A549 treated with Hydrocortisone at 1 μM for 4 hours (cell line): ENCODE data around the gene ARMC12. TPM values are rescaled to one million over a fixed set of nuclear protein-coding genes. Genes with fewer than 3 reads are reported as not detected.

Experiments
- total RNA-seq: library from RNA; stranded (reverse); fragments of 200-300 nt; extraction: Qiagen RNA extraction; gene quantifications from 5 replicates; pipeline ENCODE4 v1.2.3, GENCODE V29; 2022

Gene ARMC12
- total RNA-seq = 0.52 to 1.0 TPM (median 0.62 TPM) in 5 replicates

GRCh38 chr6:35736982-35737412, at the start of gene ARMC12:
Gene ARMC12, plus strand, starts transcription at chr6:35737032. Its CDS starts 77 bp downstream, at chr6:35737109.

GRCh38 chr6:35688605-35689322, 48.1 kb upstream of the ARMC12 start, which contains the start of gene FKBP5:
Gene FKBP5, minus strand, starts transcription at chr6:35688915. Its CDS starts 46,091 bp downstream, at chr6:35642824.

GRCh38 chr6:35776364-35777215, 39.8 kb downstream of the ARMC12 start, which contains the start of gene CLPSL2:
Gene CLPSL2, plus strand, starts transcription at chr6:35776598. Its CDS starts 21 bp downstream, at chr6:35776619.

GRCh38 chr6:35780719-35781118, 43.9 kb downstream of the ARMC12 start, which contains the start of gene CLPSL1:
Gene CLPSL1, plus strand, starts transcription at chr6:35781019. Its CDS starts 92 bp downstream, at chr6:35781111.

Other genes with a start within 250 kb of the ARMC12 start
- gene TEAD3, start 240.0 kb upstream of the ARMC12 start, total RNA-seq = 5.7 to 8.0 TPM (median 7.6 TPM) in 5 replicates
- not detected in 5 replicates for gene TULP1, start 224.1 kb upstream of the ARMC12 start, total RNA-seq
- gene FKBP5, start 48.1 kb upstream of the ARMC12 start, total RNA-seq = 102 to 165 TPM (median 126 TPM) in 5 replicates
- gene CLPSL2, start 39.6 kb downstream of the ARMC12 start, total RNA-seq = 0.60 to 1.6 TPM (median 0.66 TPM) in 5 replicates
- not detected in 5 replicates for gene CLPSL1, start 44.0 kb downstream of the ARMC12 start, total RNA-seq
- not detected in 5 replicates for gene CLPS, start 60.3 kb downstream of the ARMC12 start, total RNA-seq
- gene LHFPL5, start 68.3 kb downstream of the ARMC12 start, total RNA-seq = 0.09 to 0.15 TPM (median 0.12 TPM) in 3 of 5 replicates, not detected in the others
- gene SRPK1, start 184.1 kb downstream of the ARMC12 start, total RNA-seq = 24.9 to 54.2 TPM (median 29.4 TPM) in 5 replicates